Immature natural killer cell (primary cell): ENCODE data around the gene SELENOK. TPM values are rescaled to one million over a fixed set of nuclear protein-coding genes. Genes with fewer than 3 reads are reported as not detected.

Experiments used
- DNase-seq, 3 donors: peaks; one replicate each; pipeline ENCODE4 v3.0.0; 2022; ENCODE audit warnings: mixed read lengths in 1 of 3
- H3K27ac Mint-ChIP-seq, 6 donors: one replicate each; pipeline ENCODE4 v1.8.0; 2020; ENCODE audit warnings: mixed read lengths in 6 of 6, mild to moderate bottlenecking in 5 of 6, inconsistent platforms in 4 of 6, moderate library complexity in 3 of 6
- H3K27me3 Mint-ChIP-seq, 3 donors: one replicate each; pipeline ENCODE4 v1.8.0; 2020 to 2021; ENCODE audit warnings: low read depth in 3 of 3, mild to moderate bottlenecking in 3 of 3, mixed read lengths in 3 of 3, moderate library complexity in 3 of 3, inconsistent platforms in 1 of 3
- H3K36me3 Mint-ChIP-seq, 3 donors: one replicate each; pipeline ENCODE4 v1.8.0; 2020; ENCODE audit warnings: mixed read lengths in 3 of 3, inconsistent platforms in 2 of 3, mild to moderate bottlenecking in 2 of 3
- H3K4me1 Mint-ChIP-seq, 2 donors: one replicate each; pipeline ENCODE4 v1.8.0; 2020; ENCODE audit warnings: inconsistent platforms in 2 of 2, mild to moderate bottlenecking in 2 of 2, mixed read lengths in 2 of 2, moderate library complexity in 1 of 2
- H3K4me3 Mint-ChIP-seq, 5 donors: one replicate each; pipeline ENCODE4 v1.8.0; 2020; ENCODE audit warnings: mild to moderate bottlenecking in 5 of 5, mixed read lengths in 5 of 5, inconsistent platforms in 3 of 5, moderate library complexity in 3 of 5
- H3K9me3 Mint-ChIP-seq, 6 donors: one replicate each; pipeline ENCODE4 v1.8.0; 2020; ENCODE audit warnings: mild to moderate bottlenecking in 6 of 6, mixed read lengths in 6 of 6, inconsistent platforms in 4 of 6, moderate library complexity in 3 of 6
- polyA plus RNA-seq, 3 donors: library from polyadenylated mRNA; unstranded; fragments of 300-500 nt; fragmentation: Illumina TruSeq; gene quantifications; one replicate each; pipeline ENCODE4 v1.2.3, GENCODE V29; 2021

Gene SELENOK
- polyA plus RNA-seq, 3 donors from 2014 or later = 140 to 207 (median 188) TPM

DNA sequence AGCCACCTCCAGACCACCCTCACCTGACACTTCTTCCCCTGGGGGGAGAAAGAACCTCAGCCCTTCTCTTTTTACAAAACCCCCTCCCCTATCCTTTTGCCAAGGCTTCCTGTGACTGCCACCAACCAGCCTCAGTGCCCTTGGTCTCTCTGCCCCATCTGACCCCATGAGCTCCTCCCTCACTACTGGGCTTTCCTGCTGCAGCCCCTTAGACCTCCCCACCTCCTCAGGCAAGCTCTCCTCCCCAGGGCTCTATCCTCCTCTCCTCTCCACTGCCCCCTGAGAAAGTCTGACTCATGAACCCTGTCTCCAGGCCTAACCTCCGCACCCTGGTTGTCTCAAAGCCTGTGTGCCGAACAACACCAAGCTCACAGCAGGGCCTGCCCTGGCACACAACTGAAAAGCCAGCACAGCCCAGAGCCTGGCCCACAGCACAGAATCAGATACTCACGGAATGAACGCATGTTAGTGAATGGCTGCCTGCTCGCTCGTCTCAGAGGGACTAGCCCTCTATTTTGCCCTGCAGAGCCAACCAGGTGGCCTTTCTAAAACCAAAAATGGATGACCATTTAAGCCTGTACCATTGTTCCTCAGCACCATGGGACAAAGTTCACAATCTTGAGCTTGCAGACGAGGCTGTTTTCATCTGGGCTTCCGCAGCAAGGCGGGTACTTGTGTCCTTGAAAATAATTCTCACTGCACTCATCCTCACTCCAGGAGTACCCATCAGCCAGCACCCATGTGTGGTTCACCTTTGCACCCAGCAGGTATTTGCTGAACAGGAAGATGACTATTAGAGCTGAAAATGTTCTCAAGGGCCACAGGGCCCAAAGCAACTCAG is 47.2 kb downstream of the SELENOK start:
- Mint-ChIP-seq H3K27ac (no peak overlapping the region), H3K36me3 (no peaks in the 10 kb centered on the region)

DNA sequence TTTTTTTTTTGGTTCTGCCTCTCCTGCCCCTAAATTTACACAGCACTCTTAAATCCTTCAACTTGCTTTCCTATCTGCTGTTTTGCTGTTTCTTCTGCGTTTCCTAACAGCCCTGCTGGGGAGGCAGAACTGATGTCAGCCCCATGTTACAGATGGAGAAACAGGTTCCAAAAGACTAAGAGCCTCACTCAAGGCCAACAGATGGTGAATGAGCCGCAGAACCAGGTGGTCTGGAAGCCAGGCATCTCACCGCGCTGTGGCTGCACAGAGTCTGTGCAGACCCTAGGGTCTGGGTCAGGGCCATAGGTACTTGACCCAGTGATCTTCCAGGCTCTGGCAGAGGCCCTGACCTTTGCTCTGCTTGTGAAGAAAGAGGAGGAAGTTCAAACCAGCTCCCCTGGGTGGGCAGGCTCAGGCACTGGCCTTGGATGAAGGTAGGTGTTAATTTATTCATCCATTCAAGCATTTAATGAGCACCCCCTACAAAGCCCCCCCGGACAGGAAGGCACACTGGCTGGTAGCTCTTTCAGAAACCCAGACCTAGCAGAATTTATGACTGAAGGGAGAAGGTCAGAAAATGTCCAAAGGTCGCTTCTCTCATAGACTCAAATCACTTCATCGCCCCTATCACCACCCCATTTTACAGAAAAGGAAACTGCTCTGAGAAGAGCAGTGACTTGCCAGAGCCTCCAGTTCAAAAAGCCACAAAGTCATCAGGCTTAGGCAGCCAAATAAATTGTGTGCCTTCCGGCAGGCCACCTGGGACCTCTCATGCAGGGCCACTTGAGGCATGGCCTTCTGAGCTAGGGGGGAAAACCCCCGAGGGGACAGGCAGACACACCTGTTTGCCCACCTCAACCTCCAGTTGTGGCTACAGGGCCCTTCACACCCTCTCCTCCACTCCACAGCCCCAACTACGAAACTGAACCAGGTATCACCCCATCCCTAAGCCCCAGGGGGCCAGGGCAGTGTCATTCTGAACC is 48.2 kb downstream of the SELENOK start:
- H3K4me3 Mint-ChIP-seq = no peak overlapping the region
- H3K27me3 Mint-ChIP-seq = peaks cover 4 to 26% (median 9%) of the 10 kb centered on the region in 3 donors
- DNase-seq = no peak
- H3K36me3 Mint-ChIP-seq = no peaks in the 10 kb centered on the region
- no peaks in the 10 kb centered on the region for H3K9me3 Mint-ChIP-seq
- H3K27ac Mint-ChIP-seq = no peak overlapping the region
- H3K4me1 Mint-ChIP-seq = peaks cover 6 to 13% of the 10 kb centered on the region in 2 donors

More for the DNA sequence above, 47.2 kb downstream of the SELENOK start:
- peaks cover 4 to 25% (median 13%) of the 10 kb centered on the region in 3 donors for H3K27me3 Mint-ChIP-seq
- DNase-seq = no peak
- no peaks in the 10 kb centered on the region for H3K9me3 Mint-ChIP-seq
- peaks cover 6 to 13% of the 10 kb centered on the region in 2 donors for H3K4me1 Mint-ChIP-seq
- peak overlapping the region in 1 of 5 donors; percentile 44 for H3K4me3 Mint-ChIP-seq

DNA sequence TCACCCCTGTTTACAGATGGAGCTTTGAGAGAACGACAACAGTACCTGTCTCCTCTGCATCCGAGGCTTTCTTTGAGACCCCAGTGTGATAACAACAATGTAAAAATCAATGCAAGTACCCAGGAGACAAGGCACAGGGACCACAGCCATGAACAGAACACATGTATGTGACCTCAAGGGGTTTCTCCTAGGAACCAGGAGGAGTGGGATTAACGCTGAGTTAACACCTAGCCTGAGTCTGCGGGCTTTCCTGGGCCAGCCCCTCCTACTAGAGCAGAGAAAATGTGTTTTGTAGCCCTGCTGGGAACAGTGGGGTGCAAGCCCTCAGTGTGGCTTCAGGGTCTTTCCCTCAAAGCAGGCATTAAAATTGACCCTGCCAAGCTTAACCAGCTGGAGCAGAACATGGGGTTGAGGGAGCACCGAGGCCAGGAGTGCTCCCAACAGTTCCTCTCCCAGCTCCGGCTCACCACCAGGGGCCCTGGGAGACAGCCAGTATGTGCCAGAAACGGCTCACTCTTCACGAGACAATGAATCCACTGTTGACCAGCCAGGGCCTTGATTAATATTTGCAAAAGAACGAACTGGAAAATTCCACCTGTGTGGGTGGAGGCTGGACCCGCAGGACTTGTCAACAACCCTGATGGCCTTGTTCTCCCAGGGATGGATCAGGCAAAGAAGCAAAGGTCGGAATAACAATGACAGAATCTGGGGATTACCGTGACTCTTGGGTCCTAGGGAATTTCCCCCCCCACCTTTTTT is 49.0 kb downstream of the SELENOK start:
- peaks cover 6 to 26% (median 10%) of the 10 kb centered on the region in 3 donors for H3K27me3 Mint-ChIP-seq
- DNase-seq = no peak
- no peak overlapping the region for H3K4me3 Mint-ChIP-seq
- H3K27ac Mint-ChIP-seq = no peak overlapping the region
- peaks cover 6 to 13% of the 10 kb centered on the region in 2 donors for H3K4me1 Mint-ChIP-seq
- H3K36me3 Mint-ChIP-seq = no peaks in the 10 kb centered on the region
- no peaks in the 10 kb centered on the region for H3K9me3 Mint-ChIP-seq

DNA sequence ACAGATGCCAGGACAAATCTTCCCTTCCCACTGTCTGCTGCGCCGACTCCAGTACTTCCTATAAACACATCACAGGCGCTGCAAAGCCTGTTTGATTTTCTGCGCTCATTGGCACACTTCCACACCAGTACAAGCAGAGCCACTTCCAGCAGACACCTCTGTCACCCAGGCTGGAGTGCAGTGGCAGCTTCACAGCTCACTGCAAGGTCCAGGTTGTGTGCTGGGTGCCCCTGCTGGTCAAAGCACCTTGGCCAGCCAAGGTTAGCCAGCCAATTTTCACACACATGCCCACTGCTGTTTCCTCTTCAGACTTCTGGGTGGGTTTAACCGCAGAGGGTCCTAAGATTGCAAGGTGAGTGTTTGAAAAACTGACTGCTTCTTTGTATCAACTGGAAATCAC is 50.4 kb downstream of the SELENOK start:
- Mint-ChIP-seq H3K36me3 (no peaks in the 10 kb centered on the region), H3K27me3 (peaks cover 2 to 16% (median 5%) of the 10 kb centered on the region in 3 donors), H3K4me3 (no peak overlapping the region), H3K4me1 (peaks cover 0 to 7% of the 10 kb centered on the region in 2 donors), H3K27ac (no peak overlapping the region), H3K9me3 (no peaks in the 10 kb centered on the region)
- no peak for DNase-seq

DNA sequence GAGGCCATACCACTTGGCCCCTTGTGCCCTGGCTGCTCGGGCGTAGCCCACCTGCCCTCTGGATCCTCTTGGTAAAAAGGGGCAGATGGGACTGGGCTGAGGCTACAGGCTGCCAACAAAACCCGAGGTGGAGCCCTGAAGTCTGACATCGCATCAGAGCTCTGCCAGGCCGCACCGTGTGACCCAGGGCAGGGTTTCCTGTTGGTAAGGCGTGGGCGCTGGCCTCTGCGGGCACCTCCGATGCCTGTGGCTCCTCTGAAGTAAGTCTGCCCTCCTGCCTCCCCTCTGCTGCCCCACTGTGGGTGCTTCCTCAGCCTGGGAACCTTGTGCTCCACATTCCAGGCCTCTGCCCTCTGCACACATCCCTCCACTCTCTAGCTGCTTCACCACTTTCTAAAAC is 54.3 kb downstream of the SELENOK start:
- Mint-ChIP-seq H3K27me3 (peaks cover 2% of the 10 kb centered on the region in 3 donors), H3K9me3 (no peaks in the 10 kb centered on the region), H3K27ac (no peak overlapping the region), H3K4me3 (no peak overlapping the region), H3K4me1 (peaks cover 1 to 5% of the 10 kb centered on the region in 2 donors), H3K36me3 (no peaks in the 10 kb centered on the region)
- DNase-seq = no peak

DNA sequence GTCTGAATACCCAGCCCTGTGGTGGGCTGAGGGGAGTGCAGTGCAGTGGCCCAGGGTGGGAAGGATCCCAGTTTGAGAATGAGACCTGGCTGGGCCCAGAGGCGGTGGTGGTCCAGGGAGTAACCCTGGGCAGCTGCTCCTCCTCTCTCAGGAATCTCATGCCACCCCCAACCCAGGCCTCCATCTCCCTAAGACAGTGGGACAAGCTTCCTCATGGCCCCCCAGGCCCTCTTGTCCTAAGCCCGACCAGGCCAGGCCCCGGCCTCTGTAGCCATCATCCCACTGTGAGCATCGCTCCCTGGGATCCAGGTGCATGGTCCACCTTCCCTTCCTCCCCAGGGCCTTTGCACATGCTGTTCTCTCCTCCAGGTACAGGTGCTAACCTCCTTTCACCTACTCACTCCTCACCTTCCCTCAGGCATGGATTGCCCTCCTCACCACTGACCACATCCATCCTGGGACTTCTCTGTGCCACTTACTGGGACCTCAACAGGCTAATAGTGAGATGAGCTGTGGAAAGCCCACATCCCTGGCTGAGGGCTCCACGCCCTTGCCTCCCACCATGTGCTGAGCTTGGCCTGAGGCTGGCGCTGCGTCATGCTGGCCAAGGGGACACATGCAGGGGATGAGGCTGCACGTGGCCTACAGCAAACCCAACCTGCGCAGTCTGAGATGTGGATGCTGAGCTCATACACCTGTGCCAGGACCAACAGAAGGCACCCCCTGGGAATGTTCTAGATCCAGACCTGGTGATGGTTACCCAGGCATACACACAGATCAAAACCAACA is 55.4 kb downstream of the SELENOK start:
- H3K27me3 Mint-ChIP-seq = peaks cover 2% of the 10 kb centered on the region in 3 donors
- peaks cover 1 to 5% of the 10 kb centered on the region in 2 donors for H3K4me1 Mint-ChIP-seq
- no peaks in the 10 kb centered on the region for H3K9me3 Mint-ChIP-seq
- no peak overlapping the region for H3K27ac Mint-ChIP-seq
- DNase-seq = no peak
- H3K4me3 Mint-ChIP-seq = no peak overlapping the region
- no peaks in the 10 kb centered on the region for H3K36me3 Mint-ChIP-seq

DNA sequence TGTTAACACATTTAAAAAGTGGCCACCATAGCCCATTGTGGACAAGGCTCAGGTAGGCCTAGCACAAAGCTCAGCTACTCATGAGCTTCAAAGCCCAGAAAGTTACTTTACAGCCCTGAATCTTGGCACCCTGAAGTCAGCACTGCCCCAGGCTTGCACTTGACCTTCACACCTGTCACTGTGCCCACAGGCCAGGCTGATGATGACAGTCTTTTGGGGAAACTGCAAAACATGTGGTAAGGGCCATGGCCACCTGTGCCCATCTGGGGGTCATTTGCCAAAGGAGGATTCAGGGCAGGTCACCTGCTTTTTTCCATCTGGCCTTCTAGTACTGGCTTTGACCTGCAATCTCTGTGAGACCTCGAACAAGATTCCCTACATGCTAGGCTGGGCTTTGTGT is 56.4 kb downstream of the SELENOK start:
- Mint-ChIP-seq H3K27ac (no peak overlapping the region), H3K4me3 (no peak overlapping the region), H3K9me3 (no peaks in the 10 kb centered on the region), H3K36me3 (no peaks in the 10 kb centered on the region), H3K4me1 (peaks cover 1 to 5% of the 10 kb centered on the region in 2 donors), H3K27me3 (peaks cover 2% of the 10 kb centered on the region in 3 donors)
- DNase-seq = no peak

DNA sequence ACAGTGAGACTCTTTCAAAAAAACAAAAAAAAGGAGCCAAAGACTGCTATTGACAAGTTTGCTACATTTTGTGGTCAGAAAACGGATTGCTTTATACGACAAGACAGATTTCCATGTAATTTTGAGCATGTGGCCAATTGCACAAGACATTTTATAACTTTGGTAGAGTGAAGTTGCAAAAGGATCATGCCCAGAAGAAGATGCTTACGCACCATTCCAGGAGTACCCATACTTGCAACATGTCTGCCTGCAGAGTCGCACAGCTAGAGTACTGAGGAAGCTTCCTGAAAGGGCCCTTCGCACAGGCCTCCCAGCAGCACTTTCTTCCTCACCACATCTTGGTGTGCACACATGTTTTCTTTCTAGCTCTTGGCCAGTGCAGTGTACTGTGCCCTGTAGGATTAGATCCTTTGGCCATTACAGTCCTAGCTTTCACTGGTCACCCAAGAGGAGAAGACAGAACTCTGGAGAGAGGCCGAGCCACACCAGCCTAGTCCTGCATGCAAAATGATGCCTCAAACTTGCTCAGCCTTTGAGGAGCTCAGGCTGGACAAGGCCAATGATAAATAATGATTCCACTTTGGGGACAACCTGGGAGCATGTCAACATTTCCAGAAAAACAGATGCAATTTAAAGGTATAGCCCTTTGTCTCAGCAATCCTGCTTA is 57.1 kb downstream of the SELENOK start:
- Mint-ChIP-seq H3K27ac (no peak overlapping the region), H3K4me1 (peaks cover 1 to 5% of the 10 kb centered on the region in 2 donors), H3K4me3 (no peak overlapping the region), H3K36me3 (no peaks in the 10 kb centered on the region), H3K27me3 (peaks cover 2% of the 10 kb centered on the region in 3 donors), H3K9me3 (no peaks in the 10 kb centered on the region)
- DNase-seq = no peak

Other genes starting within 250 kb of the SELENOK start
- not detected for gene CHDH, start 45.4 kb downstream of the SELENOK start, polyA plus RNA-seq
- gene IL17RB, start 45.3 kb downstream of the SELENOK start, polyA plus RNA-seq = 1 to 10 TPM in 1 of 3 donors, under 1 TPM in 1, not detected in 1; 0.79 to 1.2 TPM
- gene ACTR8, start 9.7 kb downstream of the SELENOK start, polyA plus RNA-seq = 10 to 100 TPM; 20.7 to 28.0 (median 22.5) TPM
- 1 to 10 TPM in 1 of 3 donors, under 1 TPM in 2; 0.39 to 4.6 (median 0.77) TPM for gene CACNA2D3, start 230.7 kb upstream of the SELENOK start, polyA plus RNA-seq